ENCODE data around the gene PCYOX1L. TPM values are rescaled to one million over a fixed set of nuclear protein-coding genes. Genes with fewer than 3 reads are reported as not detected.

PCYOX1L gene
- total RNA-seq, 1 experiment from 2014 or later: 15.3 TPM

DNA sequence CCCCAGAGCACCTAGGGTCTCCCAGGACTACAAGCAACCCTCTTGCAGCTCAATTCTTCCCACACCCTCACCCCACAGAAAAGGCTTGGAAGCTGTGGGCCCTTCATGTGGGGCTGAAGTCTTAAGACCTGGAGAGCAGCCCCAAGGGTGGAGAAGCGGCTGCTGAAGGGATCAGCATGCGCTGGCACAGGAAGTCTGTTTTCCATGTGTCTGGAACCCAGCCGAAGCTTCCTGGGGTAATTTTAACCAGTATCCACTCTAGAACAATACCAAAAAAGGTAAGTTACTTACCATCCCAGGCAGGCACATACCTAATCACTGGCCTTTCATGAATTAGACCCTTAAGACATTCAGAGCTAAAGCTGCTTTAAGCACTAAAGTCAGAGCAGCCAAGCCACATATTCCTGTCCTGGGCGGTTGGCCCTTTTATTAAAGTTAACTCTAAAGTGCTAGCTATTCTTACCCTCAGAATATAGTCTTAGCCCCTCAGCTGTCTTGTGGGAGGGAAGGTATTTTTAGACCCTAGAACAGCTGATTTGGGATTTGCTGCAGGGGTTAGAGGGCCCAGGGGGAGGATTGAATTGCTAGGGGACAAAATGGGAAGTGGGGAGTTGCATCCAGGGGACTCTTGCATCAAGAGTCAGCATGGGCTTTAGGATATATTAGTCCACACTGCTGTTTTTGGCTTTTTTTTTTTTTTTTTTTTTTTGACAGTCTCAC, 14.4 kb downstream of the PCYOX1L start:
- no peak overlapping the region for H2BK20ac ChIP-seq (ENCODE audit: low read depth, low read length, poor library complexity, severe bottlenecking)
- no peak overlapping the region for H3K9ac ChIP-seq (ENCODE audit: extremely low read depth, insufficient read length, low read length)
- no peaks in the 10 kb centered on the region for H3K27me3 Mint-ChIP-seq (ENCODE audit: low read depth)
- H3K18ac ChIP-seq (ENCODE audit: insufficient read length, low read depth, low read length): no peak overlapping the region
- no peak overlapping the region for H2AK5ac ChIP-seq (ENCODE audit: insufficient read length, low read length)
- H3K36me3 Mint-ChIP-seq (ENCODE audit: insufficient read depth in 1 of 3, low read depth in 3 of 3): peaks cover 0 to 13% (median 0%) of the 10 kb centered on the region in 3 experiments; a peak in 4 of 7 replicates
- no peak overlapping the region for H4K91ac ChIP-seq (ENCODE audit: insufficient read length, low read depth, low read length)
- H3K9me3 ChIP-seq (ENCODE audit: control insufficient read depth, low read depth, low read length): no peaks in the 10 kb centered on the region
- H4K8ac ChIP-seq (replicated peaks; ENCODE audit: insufficient read length, low read depth, low read length): no peak overlapping the region
- H2BK15ac ChIP-seq (ENCODE audit: low read depth, low read length): no peak overlapping the region
- no peak overlapping the region for H2BK5ac ChIP-seq (ENCODE audit: insufficient read length, low read length)
- no peak overlapping the region for H3K14ac ChIP-seq (ENCODE audit: insufficient read depth, low read length)
- no peak overlapping the region for H3T11ph ChIP-seq (ENCODE audit: low read length)
- H3K27ac Mint-ChIP-seq: no peak overlapping the region; a peak in 1 of 7 replicates
- no peaks in the 10 kb centered on the region for H3K23me2 ChIP-seq (ENCODE audit: insufficient read length, low read depth, low read length, poor library complexity, severe bottlenecking)
- no peak overlapping the region for H2BK12ac ChIP-seq (ENCODE audit: insufficient read length, low read depth, low read length)
- H3K4me2 ChIP-seq (ENCODE audit: insufficient read depth, insufficient read length, low read length): no peak overlapping the region
- TF ChIP-seq, protein P1, sequence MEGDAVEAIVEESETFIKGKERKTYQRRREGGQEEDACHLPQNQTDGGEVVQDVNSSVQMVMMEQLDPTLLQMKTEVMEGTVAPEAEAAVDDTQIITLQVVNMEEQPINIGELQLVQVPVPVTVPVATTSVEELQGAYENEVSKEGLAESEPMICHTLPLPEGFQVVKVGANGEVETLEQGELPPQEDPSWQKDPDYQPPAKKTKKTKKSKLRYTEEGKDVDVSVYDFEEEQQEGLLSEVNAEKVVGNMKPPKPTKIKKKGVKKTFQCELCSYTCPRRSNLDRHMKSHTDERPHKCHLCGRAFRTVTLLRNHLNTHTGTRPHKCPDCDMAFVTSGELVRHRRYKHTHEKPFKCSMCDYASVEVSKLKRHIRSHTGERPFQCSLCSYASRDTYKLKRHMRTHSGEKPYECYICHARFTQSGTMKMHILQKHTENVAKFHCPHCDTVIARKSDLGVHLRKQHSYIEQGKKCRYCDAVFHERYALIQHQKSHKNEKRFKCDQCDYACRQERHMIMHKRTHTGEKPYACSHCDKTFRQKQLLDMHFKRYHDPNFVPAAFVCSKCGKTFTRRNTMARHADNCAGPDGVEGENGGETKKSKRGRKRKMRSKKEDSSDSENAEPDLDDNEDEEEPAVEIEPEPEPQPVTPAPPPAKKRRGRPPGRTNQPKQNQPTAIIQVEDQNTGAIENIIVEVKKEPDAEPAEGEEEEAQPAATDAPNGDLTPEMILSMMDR (conservative IDR thresholded peaks at IDR 0.05): no peak
- no peak overlapping the region for H3K23ac ChIP-seq (ENCODE audit: insufficient read length, low read depth, low read length)
- no peak overlapping the region for H2AFZ ChIP-seq (ENCODE audit: low read length)
- DNase-seq: no peak
- no peak overlapping the region for H3K27ac ChIP-seq (ENCODE audit: insufficient read length, low read depth, low read length)
- H4K5ac ChIP-seq (ENCODE audit: insufficient read length, low read depth, low read length): no peak overlapping the region
- H3K27me3 ChIP-seq (ENCODE audit: insufficient read depth, low read length): no peaks in the 10 kb centered on the region
- H3K4ac ChIP-seq (ENCODE audit: low read depth, low read length): no peak overlapping the region
- H2BK120ac ChIP-seq (ENCODE audit: low read depth, low read length, poor library complexity, severe bottlenecking): no peak overlapping the region
- H3K9me3 Mint-ChIP-seq: no peaks in the 10 kb centered on the region; a peak in 1 of 5 replicates
- no peaks in the 10 kb centered on the region for H3K79me2 ChIP-seq (ENCODE audit: insufficient read depth, low read length)
- H3K4me1 Mint-ChIP-seq: peaks cover 17 to 22% of the 10 kb centered on the region in 2 experiments
- no CpG with 5 or more reads among the region's 4 CpGs for WGBS (ENCODE audit: extremely low coverage, insufficient read length, low lambda C conversion rate)
- H3K79me1 ChIP-seq (ENCODE audit: insufficient read depth, low read depth, low read length, poor library complexity, severe bottlenecking): no peaks in the 10 kb centered on the region
- H3K4me3 Mint-ChIP-seq: no peak overlapping the region
- H3K4me1 ChIP-seq (ENCODE audit: insufficient read depth, low read length): no peaks in the 10 kb centered on the region
- H4K20me1 ChIP-seq (ENCODE audit: control insufficient read depth, insufficient read depth, insufficient read length): no peaks in the 10 kb centered on the region
- no peak overlapping the region for H3K56ac ChIP-seq (ENCODE audit: insufficient read length, low read depth, low read length)

Measured in H9 (cell line).